Sigmoid colon (tissue), 4 donors: ENCODE results near the gene AUTS2.

ENCODE experiments used
- POLR2AphosphoS5 ChIP-seq, 4 donors: sonication (generic); formaldehyde crosslinking; IDR thresholded peaks; one replicate each; pipeline ENCODE4 v1.6.1; 2017; ENCODE audit warnings: antibody characterized with exemption in 4 of 4
- TF ChIP-seq, protein P1 (sequence below), 4 experiments: fragments of 450-650 bp in 3 of 4; fragments of 200-600 bp in 1 of 4; IDR thresholded peaks; one replicate each; pipeline ENCODE4 v1.5.1; 2016 to 2019; ENCODE audit warnings: antibody characterized with exemption in 4 of 4, mild to moderate bottlenecking in 3 of 4, moderate library complexity in 2 of 4

DNA sequence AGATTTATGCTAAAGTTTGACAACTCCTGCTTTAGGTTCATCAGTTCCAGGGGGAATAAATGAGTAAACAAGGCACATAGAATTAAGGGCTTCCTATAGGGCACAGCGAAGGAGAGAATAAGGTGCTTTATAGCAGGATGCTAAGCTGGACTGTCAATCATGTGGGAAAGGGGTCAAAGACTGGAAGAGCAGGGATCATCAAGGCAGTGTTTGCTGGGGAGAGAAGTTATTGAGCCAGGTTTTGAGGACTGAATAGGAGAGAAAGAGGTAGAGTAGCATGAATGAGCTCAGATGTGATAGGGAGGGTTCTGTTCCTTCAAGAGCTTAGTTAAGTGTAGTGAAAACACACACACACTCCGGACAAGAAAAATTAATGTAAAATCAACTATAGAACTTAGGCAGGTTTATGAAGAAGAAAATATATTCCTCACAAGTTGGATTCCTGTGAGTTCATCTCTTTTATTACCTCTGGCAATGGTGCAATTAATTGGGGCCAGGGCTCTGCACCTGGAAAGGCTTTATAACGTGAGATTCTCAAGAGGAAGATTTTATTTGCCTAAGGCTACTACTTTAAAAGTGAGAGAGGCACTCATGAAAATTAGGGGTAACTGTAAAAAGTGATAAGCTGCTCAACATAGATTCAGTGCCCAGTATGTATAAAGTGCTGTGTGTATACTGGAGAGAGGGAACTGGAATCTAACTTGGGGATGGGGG is 222.4 kb downstream of the AUTS2 start:
- TF ChIP-seq, protein P1, sequence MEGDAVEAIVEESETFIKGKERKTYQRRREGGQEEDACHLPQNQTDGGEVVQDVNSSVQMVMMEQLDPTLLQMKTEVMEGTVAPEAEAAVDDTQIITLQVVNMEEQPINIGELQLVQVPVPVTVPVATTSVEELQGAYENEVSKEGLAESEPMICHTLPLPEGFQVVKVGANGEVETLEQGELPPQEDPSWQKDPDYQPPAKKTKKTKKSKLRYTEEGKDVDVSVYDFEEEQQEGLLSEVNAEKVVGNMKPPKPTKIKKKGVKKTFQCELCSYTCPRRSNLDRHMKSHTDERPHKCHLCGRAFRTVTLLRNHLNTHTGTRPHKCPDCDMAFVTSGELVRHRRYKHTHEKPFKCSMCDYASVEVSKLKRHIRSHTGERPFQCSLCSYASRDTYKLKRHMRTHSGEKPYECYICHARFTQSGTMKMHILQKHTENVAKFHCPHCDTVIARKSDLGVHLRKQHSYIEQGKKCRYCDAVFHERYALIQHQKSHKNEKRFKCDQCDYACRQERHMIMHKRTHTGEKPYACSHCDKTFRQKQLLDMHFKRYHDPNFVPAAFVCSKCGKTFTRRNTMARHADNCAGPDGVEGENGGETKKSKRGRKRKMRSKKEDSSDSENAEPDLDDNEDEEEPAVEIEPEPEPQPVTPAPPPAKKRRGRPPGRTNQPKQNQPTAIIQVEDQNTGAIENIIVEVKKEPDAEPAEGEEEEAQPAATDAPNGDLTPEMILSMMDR (IDR thresholded peaks at IDR 0.05): no peak
- no peak for TF ChIP-seq POLR2AphosphoS5 (IDR thresholded peaks at IDR 0.05)
